GM18519 (cell line): Measurements from ENCODE around the gene MORF4L2.

Source experiments
- ATAC-seq: cut with Tn5 transposase; IDR thresholded peaks from one replicate; pipeline ENCODE4 v1.9.1; 2021; ENCODE audit warnings: mild to moderate bottlenecking, moderate library complexity; ENCODE audit not compliant: unreplicated experiment, low FRiP score

The MORF4L2 gene

DNA sequence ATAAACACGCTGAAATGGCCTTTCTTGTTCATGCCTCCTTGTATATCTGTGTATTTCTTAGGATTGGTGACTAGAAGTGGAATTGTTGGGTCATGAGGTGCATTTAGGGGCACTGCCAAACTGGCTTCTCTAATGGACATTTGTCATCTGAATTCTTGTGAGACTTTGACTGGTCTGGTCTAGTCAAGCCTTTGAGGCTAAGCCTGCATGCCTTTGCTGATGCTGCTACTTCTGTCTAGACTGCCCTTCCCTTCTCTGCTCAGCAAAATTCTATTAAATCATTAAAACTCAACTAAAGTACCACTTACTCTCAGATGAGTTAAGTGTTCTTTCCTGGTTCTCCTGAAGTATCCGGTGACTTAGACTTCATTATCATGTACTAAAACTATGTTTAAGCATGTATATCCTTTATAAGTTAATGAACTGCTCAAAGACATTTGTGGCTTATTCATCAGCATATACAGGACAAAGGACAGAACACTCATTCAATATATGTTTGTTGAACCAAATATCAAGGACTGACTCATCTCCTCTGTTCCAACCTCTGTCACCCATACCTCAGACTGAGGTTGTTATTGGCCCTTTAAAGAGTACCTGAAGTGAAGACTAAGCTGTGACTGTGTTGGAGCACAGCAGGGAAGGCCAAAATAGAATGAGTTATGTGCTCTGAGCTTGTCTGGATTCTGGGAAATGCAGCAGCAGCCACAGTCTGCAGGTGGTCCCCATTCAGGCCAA, 48.7 kb downstream of the MORF4L2 start:
- no peak for ATAC-seq

DNA sequence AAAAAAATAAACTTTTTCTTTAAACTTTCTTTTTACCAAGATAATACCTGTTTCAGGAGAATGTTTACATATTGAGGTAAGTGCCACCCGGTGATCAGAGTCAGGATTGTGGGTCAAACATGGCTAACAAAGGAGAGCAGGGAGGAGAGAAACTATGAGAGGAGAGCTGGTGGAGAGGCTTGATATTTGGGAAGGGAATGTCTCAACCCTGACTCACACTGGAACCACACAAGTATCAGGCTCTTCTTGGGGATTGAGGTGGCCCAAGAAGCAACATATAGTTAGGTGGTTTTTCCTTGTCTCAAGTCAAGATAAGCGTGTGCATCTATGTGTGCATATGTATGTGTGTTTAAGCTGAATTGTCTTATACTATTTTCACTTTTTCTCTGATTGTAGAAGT, 51.1 kb downstream of the MORF4L2 start:
- ATAC-seq = no peak

- ATAC-seq = no peak
Measured at GRCh38 chrX:103631145-103631544, 55.4 kb downstream of the MORF4L2 start.

DNA sequence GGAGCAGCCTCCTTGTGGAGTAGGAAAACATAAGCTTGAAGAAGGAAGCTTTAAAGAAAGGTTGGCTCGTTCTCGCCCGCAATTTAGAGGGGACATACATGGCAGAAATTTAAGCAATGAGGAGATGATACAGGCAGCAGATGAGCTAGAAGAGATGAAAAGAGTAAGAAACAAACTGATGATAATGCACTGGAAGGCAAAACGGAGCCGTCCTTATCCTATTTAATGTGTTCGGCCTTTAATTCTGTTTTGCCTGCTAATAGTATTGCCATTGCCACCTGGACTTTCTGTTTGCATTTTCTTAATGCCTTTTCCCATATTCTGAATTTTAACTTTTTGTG, 56.4 kb downstream of the MORF4L2 start:
- no peak for ATAC-seq

DNA sequence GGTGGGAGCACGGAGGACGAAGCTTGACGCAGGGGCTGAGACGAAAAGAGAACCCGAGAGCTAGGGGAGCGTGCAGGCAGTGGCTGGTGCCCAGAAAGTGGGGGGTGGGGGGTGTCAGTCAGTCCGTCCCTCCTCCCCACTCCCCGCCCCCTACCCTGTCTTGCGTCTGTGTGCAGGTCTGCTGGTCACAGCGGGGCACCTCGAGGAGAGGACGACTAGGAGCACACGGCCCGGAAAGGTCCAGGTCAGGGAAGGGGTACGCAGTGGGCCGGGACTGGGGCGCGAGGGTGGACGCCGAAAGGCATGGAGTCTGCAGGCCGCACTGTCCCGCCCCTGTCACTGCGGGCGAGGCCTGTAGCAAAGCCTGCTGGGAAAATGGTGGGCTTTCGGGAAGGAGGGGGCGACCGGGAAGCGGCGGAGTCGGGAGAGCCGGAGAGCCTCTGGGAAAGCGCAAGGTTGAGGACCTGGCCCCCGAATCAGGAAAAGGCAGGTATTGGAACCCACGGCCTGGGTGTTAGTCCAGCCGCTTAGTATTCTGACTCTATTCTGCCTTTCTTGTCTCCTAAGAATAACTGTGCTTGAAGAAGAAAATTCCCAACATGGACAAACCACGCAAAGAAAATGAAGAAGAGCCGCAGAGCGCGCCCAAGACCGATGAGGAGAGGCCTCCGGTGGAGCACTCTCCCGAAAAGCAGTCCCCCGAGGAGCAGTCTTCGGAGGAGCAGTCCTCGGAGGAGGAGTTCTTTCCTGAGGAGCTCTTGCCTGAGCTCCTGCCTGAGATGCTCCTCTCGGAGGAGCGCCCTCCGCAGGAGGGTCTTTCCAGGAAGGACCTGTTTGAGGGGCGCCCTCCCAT, 57.0 kb downstream of the MORF4L2 start:
- ATAC-seq = no peak

- peak; percentile 70 for ATAC-seq
Measured at GRCh38 chrX:103628386-103629317, 57.8 kb downstream of the MORF4L2 start, which contains the start of gene TCEAL1. Gene TCEAL1, plus strand, starts transcription at chrX:103628975. Its CDS starts 942 bp downstream, at chrX:103629917.

GRCh38 chrX:103626855-103627254, 59.6 kb downstream of the MORF4L2 start:
- ATAC-seq = no peak
